ENCODE data around the gene GLB1L2. TPM values are rescaled to one million over a fixed set of nuclear protein-coding genes. Genes with fewer than 3 reads are reported as not detected.

GLB1L2 gene
- total RNA-seq, 2 donors from 2014 or later, result 45.6 to 60.0 TPM

GRCh38 chr11:134292661-134293060, 39.1 kb upstream of the GLB1L2 start:
- H3K27me3 ChIP-seq (replicated peaks; ENCODE audit: insufficient read depth), result no peaks in the 10 kb centered on the region
- H3K4me3 ChIP-seq, result no peak overlapping the region
- no peaks in the 10 kb centered on the region for H3K9me3 ChIP-seq
- no peak for DNase-seq (ENCODE audit: low spot score)
- H3K27ac ChIP-seq, result no peak overlapping the region
- intact Hi-C loops (cut with DNase I), result no loop called here
- TF ChIP-seq POLR2A (IDR thresholded peaks at IDR 0.05) (no peak), POLR2AphosphoS5 (IDR thresholded peaks at IDR 0.05) (no peak), CTCF (IDR thresholded peaks at IDR 0.05) (no peak)
- H3K36me3 ChIP-seq, result no peaks in the 10 kb centered on the region
- 87% methylated on average over 15 of the region's 15 CpGs for whole genome bisulfite sequencing
- no peaks in the 10 kb centered on the region for H3K4me1 ChIP-seq (replicated peaks)

GRCh38 chr11:134293119-134294113, 38.4 kb upstream of the GLB1L2 start:
- TF ChIP-seq CTCF (IDR thresholded peaks at IDR 0.05), result no peak
- TF ChIP-seq POLR2AphosphoS5 (IDR thresholded peaks at IDR 0.05), result no peak
- TF ChIP-seq POLR2A (IDR thresholded peaks at IDR 0.05), result no peak
- Histone ChIP-seq H3K4me1 (replicated peaks) (no peaks in the 10 kb centered on the region), H3K36me3 (no peaks in the 10 kb centered on the region), H3K27ac (no peak overlapping the region), H3K4me3 (no peak overlapping the region), H3K27me3 (replicated peaks; ENCODE audit: insufficient read depth) (no peaks in the 10 kb centered on the region), H3K9me3 (no peaks in the 10 kb centered on the region)
- no peak for DNase-seq (ENCODE audit: low spot score)
- intact Hi-C loops (cut with DNase I), result no loop called here
- WGBS, result 78% methylated on average over 20 of the region's 20 CpGs

GRCh38 chr11:134294664-134295063, 37.1 kb upstream of the GLB1L2 start:
- TF ChIP-seq POLR2A (IDR thresholded peaks at IDR 0.05) (no peak), POLR2AphosphoS5 (IDR thresholded peaks at IDR 0.05) (no peak), CTCF (IDR thresholded peaks at IDR 0.05) (no peak)
- H3K4me1 ChIP-seq (replicated peaks), result no peaks in the 10 kb centered on the region
- H3K36me3 ChIP-seq, result no peaks in the 10 kb centered on the region
- no peak overlapping the region for H3K4me3 ChIP-seq
- H3K27ac ChIP-seq, result no peak overlapping the region
- DNase-seq (ENCODE audit: low spot score), result no peak
- no peaks in the 10 kb centered on the region for H3K27me3 ChIP-seq (replicated peaks; ENCODE audit: insufficient read depth)
- intact Hi-C loops (cut with DNase I), result no loop called here
- no peaks in the 10 kb centered on the region for H3K9me3 ChIP-seq
- WGBS, result 82% methylated on average over 9 of the region's 9 CpGs

- TF ChIP-seq POLR2AphosphoS5 (IDR thresholded peaks at IDR 0.05), result no peak
- no peak overlapping the region for H3K4me3 ChIP-seq
- no peaks in the 10 kb centered on the region for H3K36me3 ChIP-seq
- DNase-seq (ENCODE audit: low spot score), result no peak
- no peak overlapping the region for H3K27ac ChIP-seq
- no peaks in the 10 kb centered on the region for H3K27me3 ChIP-seq (replicated peaks; ENCODE audit: insufficient read depth)
- 82% methylated on average over 12 of the region's 12 CpGs for WGBS
- no peaks in the 10 kb centered on the region for H3K9me3 ChIP-seq
- H3K4me1 ChIP-seq (replicated peaks), result no peaks in the 10 kb centered on the region
- intact Hi-C loops (cut with DNase I), result no loop called here
Measured at GRCh38 chr11:134312223-134312622, 19.6 kb upstream of the GLB1L2 start.

- 44% methylated on average over 5 of the region's 5 CpGs for WGBS
- no peak overlapping the region for H3K27ac ChIP-seq
- no peak for DNase-seq (ENCODE audit: low spot score)
- no peaks in the 10 kb centered on the region for H3K9me3 ChIP-seq
- intact Hi-C loops (cut with DNase I), result no loop called here
- no peak overlapping the region for H3K4me3 ChIP-seq
- no peaks in the 10 kb centered on the region for H3K4me1 ChIP-seq (replicated peaks)
- TF ChIP-seq POLR2A (IDR thresholded peaks at IDR 0.05) (no peak), CTCF (IDR thresholded peaks at IDR 0.05) (no peak), POLR2AphosphoS5 (IDR thresholded peaks at IDR 0.05) (no peak)
- no peaks in the 10 kb centered on the region for H3K27me3 ChIP-seq (replicated peaks; ENCODE audit: insufficient read depth)
- no peaks in the 10 kb centered on the region for H3K36me3 ChIP-seq
Measured at GRCh38 chr11:134312807-134313206, 19.0 kb upstream of the GLB1L2 start.

Data from prostate gland (tissue), 2 donors.